Coronary artery (tissue), 2 donors: Measurements from ENCODE around the gene SPACA7.
"Not testable (repeated sequence)": the region's sequence is repeated elsewhere in the genome, so short reads cannot be mapped to it uniquely, and the experiment has no call there.

Experiments
- DNase-seq: peaks from one replicate; pipeline ENCODE4 v3.0.0-alpha.2; 2017; ENCODE audit warnings: low spot score
- H3K27ac ChIP-seq, 2 donors: fragments of 200-600 bp; sonication (generic); one replicate each; pipeline ENCODE4 v1.5.1; 2016 to 2019
- H3K4me3 ChIP-seq: fragments of 200-600 bp; sonication (generic); 2 replicates; pipeline ENCODE4 v1.5.1; 2016; ENCODE audit warnings: mild to moderate bottlenecking, moderate library complexity
- TF ChIP-seq, protein P1 (sequence below): fragments of 200-600 bp; sonication (generic); IDR thresholded peaks from one replicate; pipeline ENCODE4 v1.5.1; 2019; ENCODE audit warnings: antibody characterized with exemption

Gene SPACA7

DNA sequence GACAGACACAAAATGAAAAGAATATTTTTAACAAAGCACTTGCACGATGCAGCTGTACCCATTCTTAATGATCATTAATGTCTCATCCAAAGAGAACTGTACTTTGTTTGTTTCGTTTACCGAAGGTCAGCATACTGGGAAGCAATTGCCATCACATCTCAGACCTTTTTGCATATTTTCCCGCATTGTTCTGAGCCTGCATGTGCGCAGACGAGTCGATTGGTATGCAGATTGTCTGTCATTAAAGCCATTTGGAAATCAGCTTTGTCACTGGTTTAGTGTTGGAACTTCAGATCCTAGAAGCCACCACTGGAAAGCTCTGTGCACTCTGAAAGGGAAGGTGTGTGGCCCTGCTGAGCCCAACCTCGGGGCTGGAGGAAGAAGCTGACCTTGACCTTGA lies 15.6 kb downstream of the SPACA7 start:
- Histone ChIP-seq H3K4me3 (no peak overlapping the region), H3K27ac (no peak overlapping the region)
- TF ChIP-seq, protein P1, sequence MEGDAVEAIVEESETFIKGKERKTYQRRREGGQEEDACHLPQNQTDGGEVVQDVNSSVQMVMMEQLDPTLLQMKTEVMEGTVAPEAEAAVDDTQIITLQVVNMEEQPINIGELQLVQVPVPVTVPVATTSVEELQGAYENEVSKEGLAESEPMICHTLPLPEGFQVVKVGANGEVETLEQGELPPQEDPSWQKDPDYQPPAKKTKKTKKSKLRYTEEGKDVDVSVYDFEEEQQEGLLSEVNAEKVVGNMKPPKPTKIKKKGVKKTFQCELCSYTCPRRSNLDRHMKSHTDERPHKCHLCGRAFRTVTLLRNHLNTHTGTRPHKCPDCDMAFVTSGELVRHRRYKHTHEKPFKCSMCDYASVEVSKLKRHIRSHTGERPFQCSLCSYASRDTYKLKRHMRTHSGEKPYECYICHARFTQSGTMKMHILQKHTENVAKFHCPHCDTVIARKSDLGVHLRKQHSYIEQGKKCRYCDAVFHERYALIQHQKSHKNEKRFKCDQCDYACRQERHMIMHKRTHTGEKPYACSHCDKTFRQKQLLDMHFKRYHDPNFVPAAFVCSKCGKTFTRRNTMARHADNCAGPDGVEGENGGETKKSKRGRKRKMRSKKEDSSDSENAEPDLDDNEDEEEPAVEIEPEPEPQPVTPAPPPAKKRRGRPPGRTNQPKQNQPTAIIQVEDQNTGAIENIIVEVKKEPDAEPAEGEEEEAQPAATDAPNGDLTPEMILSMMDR: no peak
- DNase-seq: no peak

DNA sequence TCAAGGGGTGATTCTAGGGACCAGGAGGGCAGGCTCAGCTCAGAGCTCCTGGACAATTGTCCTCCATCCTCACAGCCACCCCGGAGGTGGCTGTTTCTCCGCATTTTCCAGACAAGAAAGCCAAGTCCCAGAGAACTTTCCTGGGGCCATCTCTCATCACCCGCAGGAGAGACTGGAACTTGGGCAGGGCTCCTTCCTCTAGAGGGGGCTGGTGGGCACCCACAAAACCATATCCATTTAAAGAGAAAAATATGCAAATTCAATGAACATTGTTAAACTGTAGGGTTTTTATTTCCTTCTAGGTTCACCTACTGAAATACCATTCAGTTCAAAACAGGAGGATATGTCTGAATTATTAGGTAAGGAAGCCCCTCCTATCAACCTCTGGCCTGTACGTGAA lies 16.6 kb downstream of the SPACA7 start:
- H3K27ac ChIP-seq: no peak overlapping the region
- no peak for DNase-seq
- no peak overlapping the region for H3K4me3 ChIP-seq
- TF ChIP-seq, protein P1: no peak

DNA sequence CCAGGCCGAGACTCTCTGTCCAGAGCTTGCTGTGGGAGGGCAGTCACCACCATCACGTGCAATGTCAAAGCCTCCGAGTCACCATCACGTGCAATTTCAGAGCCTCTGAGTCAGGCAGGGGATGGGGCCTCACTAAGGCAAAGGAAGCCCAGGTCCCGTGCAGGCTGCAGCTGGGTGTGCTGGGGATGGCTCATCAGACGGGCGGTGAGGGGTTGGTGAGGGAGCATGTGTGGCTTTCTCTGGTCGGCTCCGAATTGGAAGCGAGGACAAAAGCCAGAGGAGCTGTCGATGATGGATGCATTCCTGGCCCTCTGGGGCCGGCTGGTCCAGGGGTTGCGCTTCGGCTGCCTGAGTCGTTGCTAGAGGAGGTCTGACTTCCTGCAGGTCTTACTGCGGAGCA lies 18.9 kb downstream of the SPACA7 start:
- not testable (repeated sequence) for H3K27ac ChIP-seq, H3K4me3 ChIP-seq, DNase-seq

DNA sequence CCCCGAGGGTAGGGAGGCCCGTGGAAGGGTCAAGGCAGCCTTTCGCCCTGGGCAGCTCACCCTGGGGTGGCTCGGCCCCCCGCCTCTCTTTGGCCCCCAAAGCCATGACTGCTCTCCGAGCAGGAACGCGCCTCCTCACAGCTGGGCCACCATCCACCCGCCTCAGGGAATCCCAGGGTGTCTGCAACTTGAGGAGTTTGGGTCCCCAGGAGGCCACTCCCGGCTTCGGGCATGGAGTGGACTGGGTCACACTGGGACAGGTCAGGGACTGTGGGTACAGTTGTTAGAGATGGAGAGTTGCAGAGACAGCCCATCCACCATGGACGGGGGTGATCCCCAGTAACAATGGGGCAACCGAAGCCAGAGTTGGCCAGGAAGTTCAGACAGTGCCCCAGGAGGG lies 19.8 kb downstream of the SPACA7 start:
- H3K27ac ChIP-seq, DNase-seq, H3K4me3 ChIP-seq: not testable (repeated sequence)

DNA sequence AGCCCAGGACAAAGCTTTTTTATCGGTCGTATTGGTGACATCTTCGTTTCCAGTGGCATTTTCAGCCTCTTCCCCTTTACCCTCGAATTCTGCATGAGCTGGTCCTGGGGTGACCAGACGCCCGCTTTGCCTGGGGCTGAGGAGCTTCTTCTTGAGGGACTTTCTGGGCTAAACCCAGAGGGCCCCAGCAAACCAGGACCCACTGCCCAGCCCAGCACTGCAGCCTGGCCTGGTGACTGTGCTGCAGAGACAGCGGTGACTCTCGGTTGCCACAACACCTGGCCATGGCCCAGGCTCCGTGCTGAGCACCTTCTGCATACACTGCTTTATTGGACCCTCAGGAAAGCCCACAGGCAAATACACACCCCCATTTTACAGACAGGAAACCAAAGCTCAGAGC lies 21.0 kb downstream of the SPACA7 start:
- TF ChIP-seq, protein P1: no peak
- no peak overlapping the region for H3K27ac ChIP-seq
- DNase-seq: no peak
- H3K4me3 ChIP-seq: no peak overlapping the region

DNA sequence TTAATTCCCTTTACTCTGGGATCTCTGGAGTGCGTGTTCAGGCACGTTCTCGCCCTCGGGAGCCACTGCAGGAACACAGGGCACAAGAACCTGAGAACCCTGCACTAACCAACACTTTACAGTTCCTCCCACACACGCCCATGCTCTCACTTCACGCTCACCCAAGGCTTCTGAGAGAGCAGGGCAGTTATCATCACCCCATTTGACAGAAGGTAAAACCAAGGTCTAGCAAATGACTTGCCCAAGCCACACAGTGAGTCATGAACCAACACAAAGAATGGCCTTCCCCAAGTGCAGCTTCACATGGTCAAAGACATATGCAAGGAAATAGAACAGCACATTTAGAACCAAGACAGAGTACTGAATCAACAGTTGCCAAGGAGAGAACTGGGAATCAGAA lies 22.2 kb downstream of the SPACA7 start:
- not testable (repeated sequence) for H3K27ac ChIP-seq, DNase-seq, H3K4me3 ChIP-seq

DNA sequence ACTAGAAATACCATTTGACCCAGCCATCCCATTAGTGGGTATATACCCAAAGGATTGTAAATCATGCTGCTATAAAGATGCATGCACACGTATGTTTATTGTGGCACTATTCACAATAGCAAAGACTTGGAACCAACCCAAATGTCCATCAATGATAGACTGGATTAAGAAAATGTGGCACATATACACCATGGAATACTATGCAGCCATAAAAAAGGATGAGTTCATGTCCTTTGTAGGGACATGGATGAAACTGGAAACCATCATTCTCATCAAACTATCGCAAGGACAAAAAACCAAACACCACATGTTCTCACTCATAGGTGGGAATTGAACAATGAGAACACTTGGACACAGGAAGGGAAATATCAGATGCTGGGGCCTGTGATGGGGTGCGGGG lies 33.7 kb downstream of the SPACA7 start:
- not testable (repeated sequence) for H3K4me3 ChIP-seq, DNase-seq, H3K27ac ChIP-seq

DNA sequence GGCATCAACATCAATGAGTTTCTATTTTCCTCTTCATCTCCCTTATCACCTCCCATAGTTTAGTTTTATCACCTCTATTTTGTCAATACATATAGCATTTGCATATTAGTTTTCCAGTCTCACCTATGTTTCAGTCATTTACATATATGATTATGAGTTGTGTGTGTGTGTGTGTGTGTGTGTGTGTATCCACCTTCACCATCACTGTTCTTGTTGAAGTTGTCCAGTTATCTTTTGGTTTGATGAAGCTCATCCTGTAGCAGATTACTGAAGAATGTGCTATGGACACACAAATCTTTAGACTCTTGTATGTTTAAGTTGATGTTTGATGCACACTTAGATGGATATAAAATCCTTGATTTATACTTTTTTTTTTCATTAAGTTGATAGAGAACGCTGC lies 40.5 kb downstream of the SPACA7 start:
- TF ChIP-seq, protein P1: no peak
- DNase-seq: no peak
- Histone ChIP-seq H3K4me3 (no peak overlapping the region), H3K27ac (no peak overlapping the region)

DNA sequence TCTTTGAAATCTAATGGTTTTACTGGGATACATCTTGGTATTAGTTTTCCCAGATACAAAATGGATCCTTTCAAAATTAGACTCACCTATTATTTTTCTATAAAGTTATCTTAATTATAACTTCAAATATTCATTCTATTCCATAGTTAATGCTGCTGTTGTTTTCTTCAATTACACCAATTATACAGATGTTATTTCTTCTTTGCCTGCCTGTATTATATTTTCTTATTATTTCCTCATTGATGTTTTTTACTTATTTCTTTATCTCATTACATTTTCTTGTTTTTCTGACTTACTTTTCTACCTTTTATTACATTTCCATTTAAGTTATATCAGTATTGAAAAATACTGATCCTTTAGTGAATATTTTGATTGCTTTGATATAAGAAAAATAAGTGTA lies 40.9 kb downstream of the SPACA7 start:
- TF ChIP-seq, protein P1: no peak
- DNase-seq: no peak
- no peak overlapping the region for H3K27ac ChIP-seq
- no peak overlapping the region for H3K4me3 ChIP-seq
